ENCODE data around the gene EXOC2.

DNA sequence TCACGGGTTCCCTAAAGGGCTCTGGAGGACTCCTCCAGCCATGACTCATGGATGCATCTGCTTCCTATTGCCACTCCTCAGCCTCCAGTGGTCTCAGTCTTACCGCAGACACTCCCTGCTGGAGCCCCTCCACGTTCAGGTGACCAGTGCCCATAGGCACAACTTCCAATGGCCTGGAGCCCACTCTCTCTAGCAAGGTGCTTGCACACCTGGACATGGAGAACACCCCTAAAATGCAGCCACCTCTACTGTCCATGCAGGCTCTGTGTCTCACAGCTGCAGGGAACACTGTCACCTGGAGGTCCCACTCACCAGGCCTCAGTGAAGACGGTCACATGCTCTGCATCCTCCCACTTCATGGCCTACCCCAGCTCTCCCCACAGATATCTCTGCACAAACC is 72.0 kb downstream of the EXOC2 start:
- TF ChIP-seq, protein P1, sequence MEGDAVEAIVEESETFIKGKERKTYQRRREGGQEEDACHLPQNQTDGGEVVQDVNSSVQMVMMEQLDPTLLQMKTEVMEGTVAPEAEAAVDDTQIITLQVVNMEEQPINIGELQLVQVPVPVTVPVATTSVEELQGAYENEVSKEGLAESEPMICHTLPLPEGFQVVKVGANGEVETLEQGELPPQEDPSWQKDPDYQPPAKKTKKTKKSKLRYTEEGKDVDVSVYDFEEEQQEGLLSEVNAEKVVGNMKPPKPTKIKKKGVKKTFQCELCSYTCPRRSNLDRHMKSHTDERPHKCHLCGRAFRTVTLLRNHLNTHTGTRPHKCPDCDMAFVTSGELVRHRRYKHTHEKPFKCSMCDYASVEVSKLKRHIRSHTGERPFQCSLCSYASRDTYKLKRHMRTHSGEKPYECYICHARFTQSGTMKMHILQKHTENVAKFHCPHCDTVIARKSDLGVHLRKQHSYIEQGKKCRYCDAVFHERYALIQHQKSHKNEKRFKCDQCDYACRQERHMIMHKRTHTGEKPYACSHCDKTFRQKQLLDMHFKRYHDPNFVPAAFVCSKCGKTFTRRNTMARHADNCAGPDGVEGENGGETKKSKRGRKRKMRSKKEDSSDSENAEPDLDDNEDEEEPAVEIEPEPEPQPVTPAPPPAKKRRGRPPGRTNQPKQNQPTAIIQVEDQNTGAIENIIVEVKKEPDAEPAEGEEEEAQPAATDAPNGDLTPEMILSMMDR (IDR thresholded peaks at IDR 0.05), result no peak
- no peak for TF ChIP-seq POLR2A (IDR thresholded peaks at IDR 0.05)

Measured in adrenal gland (tissue), 5 donors.